Measurements from ENCODE around the gene PPP2R2B. TPM values are rescaled to one million over a fixed set of nuclear protein-coding genes. Genes with fewer than 3 reads are reported as not detected.

The PPP2R2B gene
- total and polyA plus RNA-seq, 12 donors = 0.35 to 11.7 (median 4.7) TPM

- Histone ChIP-seq H3K4me3 (no peak overlapping the region), H3K9me3 (replicated peaks in 1 of 3) (no peaks in the 10 kb centered on the region), H3K4me1 (replicated peaks in 1 of 2) (no peaks in the 10 kb centered on the region), H3K27me3 (no peaks in the 10 kb centered on the region), H3K27ac (no peak overlapping the region), H3K36me3 (replicated peaks in 1 of 2) (no peaks in the 10 kb centered on the region)
- TF ChIP-seq POLR2A (IDR thresholded peaks at IDR 0.05) = no peak
- TF ChIP-seq CTCF (IDR thresholded peaks at IDR 0.05) = no peak
- WGBS, 4 donors = 47 to 70% (median 66%) methylated on average over 1 of the region's 1 CpG
- intact Hi-C loops (cut with DNase I) = no loop called here
- no peak for DNase-seq
These were observed 122.0 kb downstream of the PPP2R2B start for GRCh38 chr5:146756546-146756945.

- no peak for DNase-seq
- intact Hi-C loops (cut with DNase I) = no loop called here
- H3K27ac ChIP-seq = no peak overlapping the region
- WGBS, 4 donors = 71 to 85% (median 77%) methylated on average over 2 of the region's 2 CpGs
- no peak overlapping the region for H3K4me3 ChIP-seq
- H3K4me1 ChIP-seq (replicated peaks in 1 of 2) = no peaks in the 10 kb centered on the region
- H3K9me3 ChIP-seq (replicated peaks in 1 of 3) = no peaks in the 10 kb centered on the region
- H3K27me3 ChIP-seq = no peaks in the 10 kb centered on the region
- H3K36me3 ChIP-seq (replicated peaks in 1 of 2) = no peaks in the 10 kb centered on the region
- TF ChIP-seq POLR2A (IDR thresholded peaks at IDR 0.05) (no peak), CTCF (IDR thresholded peaks at IDR 0.05) (no peak)
These were observed 122.8 kb downstream of the PPP2R2B start for GRCh38 chr5:146755793-146756192.

- no peak overlapping the region for H3K27ac ChIP-seq
- TF ChIP-seq CTCF (IDR thresholded peaks at IDR 0.05) = no peak
- TF ChIP-seq POLR2A (IDR thresholded peaks at IDR 0.05) = no peak
- intact Hi-C loops (cut with DNase I) = no loop called here
- no peaks in the 10 kb centered on the region for H3K27me3 ChIP-seq
- H3K4me3 ChIP-seq = no peak overlapping the region
- no peaks in the 10 kb centered on the region for H3K36me3 ChIP-seq (replicated peaks in 1 of 2)
- no peak for DNase-seq
- H3K9me3 ChIP-seq (replicated peaks in 1 of 3) = no peaks in the 10 kb centered on the region
- no peaks in the 10 kb centered on the region for H3K4me1 ChIP-seq (replicated peaks in 1 of 2)
These were observed 123.9 kb downstream of the PPP2R2B start for GRCh38 chr5:146754621-146755020.

- Histone ChIP-seq H3K27ac (no peak overlapping the region), H3K9me3 (replicated peaks in 1 of 3) (no peaks in the 10 kb centered on the region), H3K36me3 (replicated peaks in 1 of 2) (no peaks in the 10 kb centered on the region), H3K4me1 (replicated peaks in 1 of 2) (no peaks in the 10 kb centered on the region), H3K27me3 (no peaks in the 10 kb centered on the region), H3K4me3 (no peak overlapping the region)
- intact Hi-C loops (cut with DNase I) = no loop called here
- TF ChIP-seq POLR2A (IDR thresholded peaks at IDR 0.05) = no peak
- TF ChIP-seq CTCF (IDR thresholded peaks at IDR 0.05) = no peak
- WGBS, 4 donors = 25 to 48% (median 34%) methylated on average over 2 of the region's 2 CpGs
- no peak for DNase-seq
These were observed 124.9 kb downstream of the PPP2R2B start for GRCh38 chr5:146753641-146754040.
